ENCODE data around the gene NUBP2.

NUBP2 gene

GRCh38 chr16:1778200-1779179 lies 4.3 kb upstream of the NUBP2 start:
- no peak for DNase-seq

GRCh38 chr16:1779234-1779701 lies 3.5 kb upstream of the NUBP2 start:
- DNase-seq, result no peak
- intact Hi-C loops (cut with DNase I), result no loop called here

More at GRCh38 chr16:1778200-1779179, 4.3 kb upstream of the NUBP2 start:
- intact Hi-C loops (cut with DNase I), result no loop called here

- intact Hi-C loops (cut with DNase I), result no loop called here
- peak in 13 of 42 donors; percentile 33 to 57 (median 49) for DNase-seq
Measured at GRCh38 chr16:1779741-1780676, 2.8 kb upstream of the NUBP2 start.

GRCh38 chr16:1780677-1781072 lies 2.1 kb upstream of the NUBP2 start:
- intact Hi-C loops (cut with DNase I), result no loop called here
- no peak for DNase-seq

- intact Hi-C loops (cut with DNase I), result no loop called here
- no peak for DNase-seq
Measured at GRCh38 chr16:1781254-1781653, 1.5 kb upstream of the NUBP2 start.

- intact Hi-C loops (cut with DNase I), result no loop called here
- DNase-seq, result peak in 2 of 42 donors; percentile 28 to 43
Measured at GRCh38 chr16:1781758-1782407, 877 bp upstream of the NUBP2 start.

GRCh38 chr16:1784977-1785845 lies 2.5 kb downstream of the NUBP2 start:
- no peak for DNase-seq
- intact Hi-C loops (cut with DNase I), result no loop called here

- DNase-seq, result no peak
- intact Hi-C loops (cut with DNase I), result no loop called here
Measured at GRCh38 chr16:1785846-1786170, 3.0 kb downstream of the NUBP2 start.

- no peak for DNase-seq
- intact Hi-C loops (cut with DNase I), result no loop called here
Measured at GRCh38 chr16:1786242-1787055, 3.7 kb downstream of the NUBP2 start.

GRCh38 chr16:1787056-1787321 lies 4.2 kb downstream of the NUBP2 start:
- no peak for DNase-seq
- intact Hi-C loops (cut with DNase I), result no loop called here

- intact Hi-C loops (cut with DNase I), result no loop called here
- peak in 1 of 42 donors; percentile 6 for DNase-seq
Measured at GRCh38 chr16:1787322-1788094, 4.7 kb downstream of the NUBP2 start.

- DNase-seq, result no peak
- intact Hi-C loops (cut with DNase I), result no loop called here
Measured at GRCh38 chr16:1788095-1788707, 5.4 kb downstream of the NUBP2 start.

GRCh38 chr16:1788708-1789100 lies 5.9 kb downstream of the NUBP2 start:
- DNase-seq, result no peak

GRCh38 chr16:1789643-1790045 lies 6.9 kb downstream of the NUBP2 start:
- intact Hi-C loops (cut with DNase I), result no loop called here

More at GRCh38 chr16:1788708-1789100, 5.9 kb downstream of the NUBP2 start:
- intact Hi-C loops (cut with DNase I), result no loop called here

GRCh38 chr16:1790261-1790610 lies 7.5 kb downstream of the NUBP2 start:
- intact Hi-C loops (cut with DNase I), result no loop called here
- no peak for DNase-seq

More at GRCh38 chr16:1789643-1790045, 6.9 kb downstream of the NUBP2 start:
- DNase-seq, result no peak

GRCh38 chr16:1790611-1791255 lies 8.0 kb downstream of the NUBP2 start:
- intact Hi-C loops (cut with DNase I), result no loop called here
- DNase-seq, result no peak
